GM23338 (cell line): ENCODE measurements around the gene ENTPD8. TPM values are rescaled to one million over a fixed set of nuclear protein-coding genes. Genes with fewer than 3 reads are reported as not detected.

ENCODE experiments used
- ATAC-seq: fragments of 200-7000 bp; cut with Tn5 transposase; 3 replicates; pipeline ENCODE4 v1.9.1; 2020
- DNase-seq: peaks from one replicate; pipeline ENCODE4 v3.0.0-alpha.2; 2015; ENCODE audit warnings: low spot score
- H2AFZ ChIP-seq: fragments of 200-600 bp; sonication (generic); 2 replicates; pipeline ENCODE4 v1.8.0; 2016; ENCODE audit warnings: antibody characterized with exemption, mild to moderate bottlenecking, moderate library complexity
- H3F3A ChIP-seq: fragments of 200-600 bp; sonication (generic); replicated peaks from 2 replicates; pipeline ENCODE4 v1.8.0; 2017; ENCODE audit warnings: antibody characterized with exemption, mixed run types, low read depth
- H3K27ac ChIP-seq: fragments of 200-600 bp; sonication (generic); 2 replicates; pipeline ENCODE4 v1.6.1; 2016; ENCODE audit warnings: low read depth
- H3K27me3 ChIP-seq: fragments of 200-600 bp; sonication (generic); 2 replicates; pipeline ENCODE4 v1.8.0; 2016; ENCODE audit warnings: mild to moderate bottlenecking, mixed run types, moderate library complexity; ENCODE audit not compliant: insufficient read depth
- H3K36me3 ChIP-seq: fragments of 200-600 bp; sonication (generic); 2 replicates; pipeline ENCODE4 v1.8.0; 2016; ENCODE audit warnings: mild to moderate bottlenecking; ENCODE audit not compliant: insufficient read depth
- H3K4me1 ChIP-seq: fragments of 200-600 bp; sonication (generic); 2 replicates; pipeline ENCODE4 v1.8.0; 2016; ENCODE audit warnings: mild to moderate bottlenecking, moderate library complexity; ENCODE audit not compliant: insufficient read depth
- H3K4me2 ChIP-seq: fragments of 200-600 bp; sonication (generic); 2 replicates; pipeline ENCODE4 v1.7.1; 2017; ENCODE audit warnings: mixed run types
- H3K4me3 ChIP-seq: fragments of 200-600 bp; sonication (generic); 2 replicates; pipeline ENCODE4 v1.6.1; 2016; ENCODE audit warnings: mixed run types
- H3K79me2 ChIP-seq: fragments of 200-600 bp; sonication (generic); replicated peaks from 2 replicates; pipeline ENCODE4 v1.8.0; 2017; ENCODE audit warnings: mild to moderate bottlenecking; ENCODE audit not compliant: insufficient read depth
- H3K9me2 ChIP-seq: fragments of 200-600 bp; sonication (generic); 2 replicates; pipeline ENCODE4 v1.8.0; 2017; ENCODE audit not compliant: insufficient read depth
- H4K20me1 ChIP-seq: fragments of 200-600 bp; sonication (generic); replicated peaks from 2 replicates; pipeline ENCODE4 v1.8.0; 2017; ENCODE audit warnings: mild to moderate bottlenecking; ENCODE audit not compliant: insufficient read depth
- H3K27ac Mint-ChIP-seq: 2 replicates; pipeline ENCODE4 v1.8.0; 2020; ENCODE audit warnings: inconsistent platforms, mild to moderate bottlenecking, moderate library complexity, mixed read lengths
- H3K27me3 Mint-ChIP-seq: 3 replicates; pipeline ENCODE4 v1.8.0; 2022; ENCODE audit warnings: low read depth, mild to moderate bottlenecking, moderate library complexity, mixed read lengths, inconsistent platforms; ENCODE audit not compliant: insufficient read depth, poor library complexity
- H3K36me3 Mint-ChIP-seq: 3 replicates; pipeline ENCODE4 v1.8.0; 2021; ENCODE audit warnings: low read depth, mild to moderate bottlenecking, inconsistent platforms, moderate library complexity, mixed read lengths
- H3K4me1 Mint-ChIP-seq: 3 replicates; pipeline ENCODE4 v1.8.0; 2020; ENCODE audit warnings: mild to moderate bottlenecking, inconsistent platforms, mixed read lengths
- H3K4me3 Mint-ChIP-seq: 3 replicates; pipeline ENCODE4 v1.8.0; 2021; ENCODE audit warnings: moderate library complexity, mild to moderate bottlenecking, inconsistent platforms, mixed read lengths
- H3K9me3 Mint-ChIP-seq: 3 replicates; pipeline ENCODE4 v1.8.0; 2020; ENCODE audit warnings: moderate library complexity, mild to moderate bottlenecking, inconsistent platforms, mixed read lengths
- CREB1 ChIP-seq: fragments of 250-450 bp; sonication (Bioruptor Pico); IDR thresholded peaks from 2 replicates; pipeline ENCODE4 v1.5.0; 2020; ENCODE audit warnings: low read depth, mild to moderate bottlenecking, moderate library complexity
- CTCF ChIP-seq, 2 experiments: fragments of 200-600 bp in 1 of 2; sonication (generic) in 1 of 2; conservative IDR thresholded peaks; 2 replicates each; pipeline versions ENCODE4 v1.5.1 to v1.6.1; 2016 to 2017; ENCODE audit warnings: antibody characterized with exemption in 2 of 2, low read depth in 2 of 2, mild to moderate bottlenecking in 2 of 2, moderate library complexity in 1 of 2
- ETS1 ChIP-seq: IDR thresholded peaks from 2 replicates; pipeline ENCODE4 v1.6.1; 2016; ENCODE audit warnings: antibody characterized with exemption
- EZH2 ChIP-seq: fragments of 200-600 bp; sonication (generic); IDR thresholded peaks from one replicate; pipeline ENCODE4 v1.8.0; 2017; ENCODE audit warnings: antibody characterized with exemption, mild to moderate bottlenecking, low read depth; ENCODE audit not compliant: unreplicated experiment
- EZH2phosphoT487 ChIP-seq: fragments of 200-600 bp; sonication (generic); IDR thresholded peaks from one replicate; pipeline ENCODE4 v1.8.1; 2018; ENCODE audit warnings: antibody characterized with exemption; ENCODE audit not compliant: unreplicated experiment
- JUNB ChIP-seq: IDR thresholded peaks from one replicate; pipeline ENCODE4 v1.6.1; 2016; ENCODE audit warnings: antibody characterized with exemption; ENCODE audit not compliant: unreplicated experiment
- NANOG ChIP-seq: IDR thresholded peaks from 2 replicates; pipeline ENCODE4 v1.6.1; 2016; ENCODE audit warnings: antibody characterized with exemption, borderline replicate concordance
- POLR2AphosphoS5 ChIP-seq: IDR thresholded peaks from 2 replicates; pipeline ENCODE4 v1.6.1; 2016; ENCODE audit warnings: antibody characterized with exemption, low read depth
- STAT1 ChIP-seq: IDR thresholded peaks from one replicate; pipeline ENCODE4 v1.6.1; 2016; ENCODE audit warnings: antibody characterized with exemption; ENCODE audit not compliant: unreplicated experiment
- ZNF114 ChIP-seq: fragments of 250-450 bp; sonication (Bioruptor Pico); IDR thresholded peaks from 2 replicates; pipeline ENCODE4 v1.5.0; 2020; ENCODE audit warnings: mild to moderate bottlenecking, moderate library complexity
- ZNF331 ChIP-seq: fragments of 250-450 bp; sonication (Bioruptor Pico); IDR thresholded peaks from 2 replicates; pipeline ENCODE4 v1.5.0; 2020; ENCODE audit warnings: low read depth, mild to moderate bottlenecking, moderate library complexity
- ZNF462 ChIP-seq: fragments of 250-450 bp; sonication (Bioruptor Pico); IDR thresholded peaks from 2 replicates; pipeline ENCODE4 v1.5.0; 2020; ENCODE audit warnings: mild to moderate bottlenecking, moderate library complexity
- polyA plus RNA-seq: library from polyadenylated mRNA; unstranded; fragments of >200 nt; fragmentation: Nextera tagmentation; extraction: Ambion mirVana; gene quantifications from 2 replicates; pipeline ENCODE4 v1.2.1, GENCODE V29; 2016
- total RNA-seq: library from RNA; depleted of rRNA; stranded (reverse); fragments of >200 nt; shearing (Covaris generic); gene quantifications from 2 replicates; pipeline ENCODE4 v1.2.3, GENCODE V29; 2014
- TF ChIP-seq, protein P1 (sequence below): IDR thresholded peaks from one replicate; pipeline ENCODE4 v1.6.1; 2018; ENCODE audit warnings: antibody characterized with exemption; ENCODE audit not compliant: unreplicated experiment

ENTPD8 gene
- total and polyA plus RNA-seq, 2 experiments from 2014 or later, result 0.42 to 0.89 TPM

- H3K4me1 Mint-ChIP-seq, result no peaks in the 10 kb centered on the region
- Histone ChIP-seq H3F3A (no peaks in the 10 kb centered on the region; the same call in 1 of the 2 replicates), H3K27me3 (peaks cover 9% of the 10 kb centered on the region), H3K9me2 (no peaks in the 10 kb centered on the region), H3K4me3 (no peak overlapping the region), H3K36me3 (no peaks in the 10 kb centered on the region), H4K20me1 (no peaks in the 10 kb centered on the region), H2AFZ (no peak overlapping the region), H3K4me2 (no peak overlapping the region), H3K27ac (no peak overlapping the region), H3K79me2 (no peaks in the 10 kb centered on the region), H3K4me1 (no peaks in the 10 kb centered on the region)
- no peak overlapping the region for H3K4me3 Mint-ChIP-seq
- H3K36me3 Mint-ChIP-seq, result no peaks in the 10 kb centered on the region
- H3K27me3 Mint-ChIP-seq, result peaks cover 7% of the 10 kb centered on the region
- no peaks in the 10 kb centered on the region for H3K9me3 Mint-ChIP-seq
- ATAC-seq, result no peak
- no peak for TF ChIP-seq JUNB
- no peak for TF ChIP-seq ZNF462 (CRISPR knock-in tag)
- TF ChIP-seq CTCF (conservative IDR thresholded peaks at IDR 0.05; ENCODE audit: low read depth in 2 of 2), result no peak
- no peak for TF ChIP-seq ZNF331 (CRISPR knock-in tag)
- no peak for TF ChIP-seq POLR2AphosphoS5
- TF ChIP-seq ZNF114 (CRISPR knock-in tag), result no peak
- no peak for TF ChIP-seq EZH2
- TF ChIP-seq, protein P1, sequence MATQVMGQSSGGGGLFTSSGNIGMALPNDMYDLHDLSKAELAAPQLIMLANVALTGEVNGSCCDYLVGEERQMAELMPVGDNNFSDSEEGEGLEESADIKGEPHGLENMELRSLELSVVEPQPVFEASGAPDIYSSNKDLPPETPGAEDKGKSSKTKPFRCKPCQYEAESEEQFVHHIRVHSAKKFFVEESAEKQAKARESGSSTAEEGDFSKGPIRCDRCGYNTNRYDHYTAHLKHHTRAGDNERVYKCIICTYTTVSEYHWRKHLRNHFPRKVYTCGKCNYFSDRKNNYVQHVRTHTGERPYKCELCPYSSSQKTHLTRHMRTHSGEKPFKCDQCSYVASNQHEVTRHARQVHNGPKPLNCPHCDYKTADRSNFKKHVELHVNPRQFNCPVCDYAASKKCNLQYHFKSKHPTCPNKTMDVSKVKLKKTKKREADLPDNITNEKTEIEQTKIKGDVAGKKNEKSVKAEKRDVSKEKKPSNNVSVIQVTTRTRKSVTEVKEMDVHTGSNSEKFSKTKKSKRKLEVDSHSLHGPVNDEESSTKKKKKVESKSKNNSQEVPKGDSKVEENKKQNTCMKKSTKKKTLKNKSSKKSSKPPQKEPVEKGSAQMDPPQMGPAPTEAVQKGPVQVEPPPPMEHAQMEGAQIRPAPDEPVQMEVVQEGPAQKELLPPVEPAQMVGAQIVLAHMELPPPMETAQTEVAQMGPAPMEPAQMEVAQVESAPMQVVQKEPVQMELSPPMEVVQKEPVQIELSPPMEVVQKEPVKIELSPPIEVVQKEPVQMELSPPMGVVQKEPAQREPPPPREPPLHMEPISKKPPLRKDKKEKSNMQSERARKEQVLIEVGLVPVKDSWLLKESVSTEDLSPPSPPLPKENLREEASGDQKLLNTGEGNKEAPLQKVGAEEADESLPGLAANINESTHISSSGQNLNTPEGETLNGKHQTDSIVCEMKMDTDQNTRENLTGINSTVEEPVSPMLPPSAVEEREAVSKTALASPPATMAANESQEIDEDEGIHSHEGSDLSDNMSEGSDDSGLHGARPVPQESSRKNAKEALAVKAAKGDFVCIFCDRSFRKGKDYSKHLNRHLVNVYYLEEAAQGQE, result no peak
- TF ChIP-seq CREB1, result no peak
- TF ChIP-seq ETS1, result no peak
- no peak for TF ChIP-seq STAT1
- no peak for TF ChIP-seq EZH2phosphoT487
- no peak for TF ChIP-seq NANOG
- H3K27ac Mint-ChIP-seq, result no peak overlapping the region
- no peak for DNase-seq
Observed at GRCh38 chr9:137428311-137428630, 12.9 kb downstream of the ENTPD8 start.
